DND-41 (cell line): ENCODE results near the gene ACTR10.

Source experiments
- EZH2 ChIP-seq: IDR thresholded peaks from 3 replicates; pipeline ENCODE4 v1.6.1; 2012; ENCODE audit warnings: borderline replicate concordance, low read depth, mild to moderate bottlenecking, moderate library complexity, low read length, inconsistent platforms; ENCODE audit not compliant: severe bottlenecking
- TF ChIP-seq, protein P1 (sequence below): IDR thresholded peaks from 2 replicates; pipeline ENCODE4 v1.5.1; 2012; ENCODE audit warnings: borderline replicate concordance, low read length, moderate library complexity, mild to moderate bottlenecking; ENCODE audit not compliant: poor library complexity, severe bottlenecking; ENCODE audit errors: extremely low read depth

DNA sequence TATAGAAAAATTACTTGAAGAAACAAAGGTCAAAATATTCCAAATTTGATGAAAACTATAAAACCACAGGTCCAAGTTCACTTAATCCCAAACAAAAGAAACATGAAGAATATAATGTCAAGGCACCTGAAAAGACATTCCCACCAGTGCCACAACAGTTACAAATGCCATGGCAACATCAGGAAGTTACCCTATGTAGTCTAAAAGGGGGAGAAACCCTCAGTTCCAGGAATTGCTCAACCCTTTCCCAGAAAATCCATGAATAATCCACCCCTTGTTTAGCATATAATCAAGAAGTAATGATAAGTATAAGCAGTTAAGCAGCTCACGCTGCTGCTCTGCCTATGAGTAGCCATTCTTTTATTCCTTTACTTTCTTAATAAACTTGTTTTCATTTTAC, 3.8 kb upstream of the ACTR10 start:
- TF ChIP-seq, protein P1, sequence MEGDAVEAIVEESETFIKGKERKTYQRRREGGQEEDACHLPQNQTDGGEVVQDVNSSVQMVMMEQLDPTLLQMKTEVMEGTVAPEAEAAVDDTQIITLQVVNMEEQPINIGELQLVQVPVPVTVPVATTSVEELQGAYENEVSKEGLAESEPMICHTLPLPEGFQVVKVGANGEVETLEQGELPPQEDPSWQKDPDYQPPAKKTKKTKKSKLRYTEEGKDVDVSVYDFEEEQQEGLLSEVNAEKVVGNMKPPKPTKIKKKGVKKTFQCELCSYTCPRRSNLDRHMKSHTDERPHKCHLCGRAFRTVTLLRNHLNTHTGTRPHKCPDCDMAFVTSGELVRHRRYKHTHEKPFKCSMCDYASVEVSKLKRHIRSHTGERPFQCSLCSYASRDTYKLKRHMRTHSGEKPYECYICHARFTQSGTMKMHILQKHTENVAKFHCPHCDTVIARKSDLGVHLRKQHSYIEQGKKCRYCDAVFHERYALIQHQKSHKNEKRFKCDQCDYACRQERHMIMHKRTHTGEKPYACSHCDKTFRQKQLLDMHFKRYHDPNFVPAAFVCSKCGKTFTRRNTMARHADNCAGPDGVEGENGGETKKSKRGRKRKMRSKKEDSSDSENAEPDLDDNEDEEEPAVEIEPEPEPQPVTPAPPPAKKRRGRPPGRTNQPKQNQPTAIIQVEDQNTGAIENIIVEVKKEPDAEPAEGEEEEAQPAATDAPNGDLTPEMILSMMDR, result no peak
- no peak for TF ChIP-seq EZH2
